ENCODE measurements around the gene DCDC2B. TPM values are rescaled to one million over a fixed set of nuclear protein-coding genes. Genes with fewer than 3 reads are reported as not detected.

DCDC2B gene
- total RNA-seq, 1 donor from 2014 or later, result not detected

- Histone ChIP-seq H3K36me3 (ENCODE audit: control insufficient read depth in 3 of 3, insufficient read depth in 3 of 3, low read length in 3 of 3) (no peaks in the 10 kb centered on the region), H3K27ac (ENCODE audit: low read depth, low read length) (peak overlapping the region; percentile 75), H3K4me3 (ENCODE audit: low read length in 3 of 3) (peak overlapping the region; percentile 72 to 87 (median 78)), H3K4me1 (ENCODE audit: control insufficient read depth in 3 of 3, insufficient read depth in 3 of 3, low read length in 3 of 3) (peaks cover 7 to 24% (median 22%) of the 10 kb centered on the region in 3 donors), H3K9ac (ENCODE audit: low read depth in 1 of 3, low read length in 3 of 3) (peak overlapping the region; percentile 57 to 79 (median 70)), H3K27me3 (ENCODE audit: control insufficient read depth in 3 of 3, insufficient read depth in 3 of 3, low read length in 3 of 3) (no peaks in the 10 kb centered on the region), H3K9me3 (ENCODE audit: control insufficient read depth in 3 of 3, low read length in 3 of 3) (no peaks in the 10 kb centered on the region)
These were observed 30.9 kb downstream of the DCDC2B start for GRCh38 chr1:32239790-32240139.

GRCh38 chr1:32240140-32240951, 31.5 kb downstream of the DCDC2B start:
- no peaks in the 10 kb centered on the region for H3K36me3 ChIP-seq (ENCODE audit: control insufficient read depth in 3 of 3, insufficient read depth in 3 of 3, low read length in 3 of 3)
- peak overlapping the region; percentile 57 to 79 (median 70) for H3K9ac ChIP-seq (ENCODE audit: low read depth in 1 of 3, low read length in 3 of 3)
- H3K27ac ChIP-seq (ENCODE audit: low read depth, low read length), result peak overlapping the region; percentile 75
- H3K4me3 ChIP-seq (ENCODE audit: low read length in 3 of 3), result peak overlapping the region; percentile 72 to 87 (median 78)
- H3K9me3 ChIP-seq (ENCODE audit: control insufficient read depth in 3 of 3, low read length in 3 of 3), result no peaks in the 10 kb centered on the region
- H3K27me3 ChIP-seq (ENCODE audit: control insufficient read depth in 3 of 3, insufficient read depth in 3 of 3, low read length in 3 of 3), result no peaks in the 10 kb centered on the region
- H3K4me1 ChIP-seq (ENCODE audit: control insufficient read depth in 3 of 3, insufficient read depth in 3 of 3, low read length in 3 of 3), result peaks cover 8 to 24% (median 22%) of the 10 kb centered on the region in 3 donors

- H3K36me3 ChIP-seq (ENCODE audit: control insufficient read depth in 3 of 3, insufficient read depth in 3 of 3, low read length in 3 of 3), result no peaks in the 10 kb centered on the region
These were observed 32.3 kb downstream of the DCDC2B start for GRCh38 chr1:32241001-32241763.

GRCh38 chr1:32242341-32242851, 33.5 kb downstream of the DCDC2B start:
- Histone ChIP-seq H3K9ac (ENCODE audit: low read depth in 1 of 3, low read length in 3 of 3) (peak overlapping the region in 1 of 3 donors; percentile 25), H3K27me3 (ENCODE audit: control insufficient read depth in 3 of 3, insufficient read depth in 3 of 3, low read length in 3 of 3) (no peaks in the 10 kb centered on the region), H3K36me3 (ENCODE audit: control insufficient read depth in 3 of 3, insufficient read depth in 3 of 3, low read length in 3 of 3) (no peaks in the 10 kb centered on the region), H3K4me3 (ENCODE audit: low read length in 3 of 3) (peak overlapping the region in 1 of 3 donors; percentile 49), H3K27ac (ENCODE audit: low read depth, low read length) (no peak overlapping the region), H3K4me1 (ENCODE audit: control insufficient read depth in 3 of 3, insufficient read depth in 3 of 3, low read length in 3 of 3) (peaks cover 17 to 40% (median 34%) of the 10 kb centered on the region in 3 donors), H3K9me3 (ENCODE audit: control insufficient read depth in 3 of 3, low read length in 3 of 3) (no peaks in the 10 kb centered on the region)

More at GRCh38 chr1:32241001-32241763, 32.3 kb downstream of the DCDC2B start:
- Histone ChIP-seq H3K9ac (ENCODE audit: low read depth in 1 of 3, low read length in 3 of 3) (peak overlapping the region; percentile 70 to 79 (median 74)), H3K4me3 (ENCODE audit: low read length in 3 of 3) (peak overlapping the region; percentile 72 to 87 (median 78)), H3K27me3 (ENCODE audit: control insufficient read depth in 3 of 3, insufficient read depth in 3 of 3, low read length in 3 of 3) (no peaks in the 10 kb centered on the region), H3K27ac (ENCODE audit: low read depth, low read length) (peak overlapping the region; percentile 75), H3K9me3 (ENCODE audit: control insufficient read depth in 3 of 3, low read length in 3 of 3) (no peaks in the 10 kb centered on the region), H3K4me1 (ENCODE audit: control insufficient read depth in 3 of 3, insufficient read depth in 3 of 3, low read length in 3 of 3) (peaks cover 13 to 30% (median 25%) of the 10 kb centered on the region in 3 donors)

GRCh38 chr1:32246888-32247273, 38.0 kb downstream of the DCDC2B start, which contains the start of gene FAM167B:
Gene FAM167B (plus strand): TSS chr1:32247222. CDS start chr1:32247422, 200 bp downstream.
- no peaks in the 10 kb centered on the region for H3K9me3 ChIP-seq (ENCODE audit: control insufficient read depth in 3 of 3, low read length in 3 of 3)
- H3K9ac ChIP-seq (ENCODE audit: low read depth in 1 of 3, low read length in 3 of 3), result peak within 1 kb of the TSS in 2 of 3 donors; percentile 33 to 40
- H3K27me3 ChIP-seq (ENCODE audit: control insufficient read depth in 3 of 3, insufficient read depth in 3 of 3, low read length in 3 of 3), result no peaks in the 10 kb centered on the region
- peak within 1 kb of the TSS in 2 of 3 donors; percentile 29 to 38 for H3K4me3 ChIP-seq (ENCODE audit: low read length in 3 of 3)
- H3K36me3 ChIP-seq (ENCODE audit: control insufficient read depth in 3 of 3, insufficient read depth in 3 of 3, low read length in 3 of 3), result no peaks in the 10 kb centered on the region
- H3K27ac ChIP-seq (ENCODE audit: low read depth, low read length), result peak within 1 kb of the TSS; percentile 54
- H3K4me1 ChIP-seq (ENCODE audit: control insufficient read depth in 3 of 3, insufficient read depth in 3 of 3, low read length in 3 of 3), result peaks cover 22 to 50% (median 27%) of the 10 kb centered on the region in 3 donors

- H3K36me3 ChIP-seq (ENCODE audit: control insufficient read depth in 3 of 3, insufficient read depth in 3 of 3, low read length in 3 of 3), result no peaks in the 10 kb centered on the region
- peak overlapping the region in 1 of 3 donors; percentile 40 for H3K9ac ChIP-seq (ENCODE audit: low read depth in 1 of 3, low read length in 3 of 3)
- H3K4me3 ChIP-seq (ENCODE audit: low read length in 3 of 3), result peak overlapping the region in 2 of 3 donors; percentile 29 to 38
- no peaks in the 10 kb centered on the region for H3K27me3 ChIP-seq (ENCODE audit: control insufficient read depth in 3 of 3, insufficient read depth in 3 of 3, low read length in 3 of 3)
- no peaks in the 10 kb centered on the region for H3K9me3 ChIP-seq (ENCODE audit: control insufficient read depth in 3 of 3, low read length in 3 of 3)
- H3K4me1 ChIP-seq (ENCODE audit: control insufficient read depth in 3 of 3, insufficient read depth in 3 of 3, low read length in 3 of 3), result peaks cover 23 to 49% (median 32%) of the 10 kb centered on the region in 3 donors
- H3K27ac ChIP-seq (ENCODE audit: low read depth, low read length), result peak overlapping the region; percentile 46
These were observed 38.6 kb downstream of the DCDC2B start for GRCh38 chr1:32247452-32247851.

- Histone ChIP-seq H3K9me3 (ENCODE audit: control insufficient read depth in 3 of 3, low read length in 3 of 3) (no peaks in the 10 kb centered on the region), H3K36me3 (ENCODE audit: control insufficient read depth in 3 of 3, insufficient read depth in 3 of 3, low read length in 3 of 3) (no peaks in the 10 kb centered on the region), H3K27ac (ENCODE audit: low read depth, low read length) (peak overlapping the region; percentile 46), H3K27me3 (ENCODE audit: control insufficient read depth in 3 of 3, insufficient read depth in 3 of 3, low read length in 3 of 3) (no peaks in the 10 kb centered on the region), H3K9ac (ENCODE audit: low read depth in 1 of 3, low read length in 3 of 3) (peak overlapping the region in 2 of 3 donors; percentile 32 to 33), H3K4me3 (ENCODE audit: low read length in 3 of 3) (no peak overlapping the region), H3K4me1 (ENCODE audit: control insufficient read depth in 3 of 3, insufficient read depth in 3 of 3, low read length in 3 of 3) (peaks cover 28 to 52% (median 32%) of the 10 kb centered on the region in 3 donors)
These were observed 39.3 kb downstream of the DCDC2B start for GRCh38 chr1:32247983-32248889.

GRCh38 chr1:32249831-32250525, 41.1 kb downstream of the DCDC2B start:
- no peaks in the 10 kb centered on the region for H3K36me3 ChIP-seq (ENCODE audit: control insufficient read depth in 3 of 3, insufficient read depth in 3 of 3, low read length in 3 of 3)
- H3K9ac ChIP-seq (ENCODE audit: low read depth in 1 of 3, low read length in 3 of 3), result peak overlapping the region in 2 of 3 donors; percentile 40 to 60
- H3K27ac ChIP-seq (ENCODE audit: low read depth, low read length), result peak overlapping the region; percentile 61
- no peaks in the 10 kb centered on the region for H3K27me3 ChIP-seq (ENCODE audit: control insufficient read depth in 3 of 3, insufficient read depth in 3 of 3, low read length in 3 of 3)
- no peaks in the 10 kb centered on the region for H3K9me3 ChIP-seq (ENCODE audit: control insufficient read depth in 3 of 3, low read length in 3 of 3)
- H3K4me1 ChIP-seq (ENCODE audit: control insufficient read depth in 3 of 3, insufficient read depth in 3 of 3, low read length in 3 of 3), result peaks cover 28 to 52% (median 32%) of the 10 kb centered on the region in 3 donors
- no peak overlapping the region for H3K4me3 ChIP-seq (ENCODE audit: low read length in 3 of 3)

Data from skeletal muscle tissue (tissue), 4 donors.